Ammon's horn (tissue), 1 donor: ENCODE measurements around the gene SCYL2.
"Not testable (repeated sequence)": the region's sequence is repeated elsewhere in the genome, so short reads cannot be mapped to it uniquely, and the experiment has no call there.

Experiments
- DNase-seq: peaks from one replicate; pipeline ENCODE4 v3.0.0-alpha.2; 2016; ENCODE audit warnings: low spot score

SCYL2 gene

GRCh38 chr12:100263131-100263530 is 3.8 kb upstream of the SCYL2 start:
- DNase-seq: no peak

DNA sequence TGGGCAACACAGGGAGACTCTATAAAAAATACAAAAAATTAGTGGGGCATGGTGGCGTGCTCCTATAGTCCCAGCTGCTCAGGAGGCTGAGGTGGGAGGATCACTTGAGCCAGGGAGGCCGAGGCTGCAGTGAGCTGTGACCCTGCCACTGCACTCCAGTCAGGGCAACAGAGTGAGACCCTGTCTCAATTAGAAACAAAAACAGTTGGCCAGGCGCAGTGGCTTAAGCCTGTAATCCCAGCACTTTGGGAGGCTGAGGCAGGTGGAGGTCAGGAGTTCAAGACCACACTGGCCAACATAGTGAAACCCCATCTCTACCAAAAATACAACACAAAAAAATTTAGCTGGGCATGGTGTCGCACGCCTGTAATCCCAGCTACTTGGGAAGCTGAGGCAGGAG is 1.9 kb upstream of the SCYL2 start:
- not testable (repeated sequence) for DNase-seq

GRCh38 chr12:100265732-100266584 is 1.0 kb upstream of the SCYL2 start:
- peak; percentile 3 for DNase-seq

- DNase-seq: no peak
Observed at GRCh38 chr12:100266585-100266834, 467 bp upstream of the SCYL2 start.

GRCh38 chr12:100267603-100268281 is 765 bp downstream of the SCYL2 start:
- peak; percentile 6 for DNase-seq

DNA sequence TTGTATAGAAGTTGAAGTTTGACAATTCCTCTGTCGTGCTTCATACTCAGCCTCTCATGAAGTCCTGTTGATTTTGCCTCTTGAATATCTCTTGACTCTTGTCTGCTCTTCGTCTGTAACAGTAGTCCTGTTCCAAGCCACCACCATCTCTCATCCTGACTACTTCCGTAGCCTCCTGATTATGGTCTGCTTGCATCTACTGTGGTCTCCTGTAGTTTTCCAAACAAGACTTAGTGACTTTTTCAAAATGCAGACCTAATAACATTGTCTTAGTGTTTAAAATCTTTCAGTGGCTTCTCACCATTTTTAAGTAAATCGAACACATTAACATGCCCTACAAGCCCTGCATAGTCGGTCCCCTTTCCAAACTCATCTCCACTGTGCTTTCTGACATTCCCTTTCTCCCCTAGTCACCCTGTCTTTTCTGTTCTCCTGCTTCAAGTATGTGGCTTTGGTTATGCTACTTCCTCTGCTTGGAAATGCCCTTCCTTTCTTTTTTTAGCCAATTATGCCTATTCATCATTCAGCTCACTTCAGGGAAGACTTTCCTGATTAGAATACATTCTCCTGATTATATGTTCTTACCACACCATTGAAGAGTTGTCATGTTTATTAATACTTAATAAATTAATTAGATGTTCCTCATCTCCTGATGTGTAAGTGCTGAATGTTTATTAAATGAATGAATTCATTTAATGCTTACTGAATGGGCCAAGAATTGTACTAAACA is 2.0 kb downstream of the SCYL2 start:
- DNase-seq: peak; percentile 10

DNA sequence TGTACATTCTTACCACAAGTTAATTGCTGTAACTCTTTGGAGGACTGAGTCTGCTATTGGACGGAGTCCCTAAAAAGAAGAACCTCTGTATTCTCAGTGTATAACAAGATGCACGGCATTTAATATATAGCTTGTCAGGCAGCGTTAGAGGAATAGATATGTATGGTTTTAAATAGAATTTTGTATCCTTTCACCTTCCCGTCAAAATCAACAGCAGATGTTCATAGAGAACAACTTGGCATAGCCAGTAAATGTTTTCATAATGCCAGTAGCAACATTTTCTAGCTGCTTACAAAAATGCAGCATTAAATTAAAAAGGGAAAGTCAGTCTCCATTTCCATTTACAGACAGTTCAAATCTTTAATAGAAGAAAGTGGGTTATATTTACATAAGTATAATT is 6.8 kb downstream of the SCYL2 start:
- peak; percentile 10 for DNase-seq

DNA sequence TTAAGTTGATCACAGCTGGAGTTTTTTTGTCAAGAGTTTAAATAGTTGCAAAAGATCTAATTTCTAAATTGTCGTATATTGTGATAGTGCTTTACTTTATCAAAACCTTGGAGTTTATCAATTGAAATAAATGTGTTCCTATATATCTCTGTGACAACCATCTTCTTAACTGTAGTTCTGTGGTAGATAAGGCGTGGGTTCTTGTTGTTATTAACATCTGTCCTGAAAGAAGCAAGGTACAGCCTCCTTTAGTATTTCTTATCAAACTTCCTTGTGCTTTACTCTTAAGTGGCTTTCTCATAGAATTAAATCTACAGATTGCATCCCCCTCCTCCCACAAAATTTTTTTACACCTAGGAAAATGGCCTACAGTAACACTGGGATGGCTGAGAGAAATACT is 7.3 kb downstream of the SCYL2 start:
- no peak for DNase-seq

DNA sequence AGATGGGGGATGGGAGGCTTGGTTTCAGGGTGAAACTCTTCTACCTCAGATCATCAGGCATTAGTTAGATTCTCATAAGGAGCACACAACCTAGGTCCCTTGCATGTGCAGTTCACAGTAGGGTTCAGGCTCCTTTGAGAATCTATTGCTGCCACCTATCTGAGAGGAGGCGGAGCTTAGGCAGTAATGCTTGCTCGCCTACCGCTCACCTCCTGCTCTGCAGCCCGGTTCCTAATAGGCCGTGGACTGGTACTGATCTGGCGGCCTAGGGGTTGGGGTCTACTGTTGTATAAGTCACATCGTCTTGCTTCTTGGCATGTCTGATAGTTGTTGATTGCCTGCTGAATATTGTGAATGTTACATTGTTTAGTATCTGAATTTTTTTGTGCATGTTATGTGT is 12.2 kb downstream of the SCYL2 start:
- DNase-seq: no peak

- no peak for DNase-seq
Observed at GRCh38 chr12:100279607-100280244, 12.7 kb downstream of the SCYL2 start.

- not testable (repeated sequence) for DNase-seq
Observed at GRCh38 chr12:100284556-100284955, 17.6 kb downstream of the SCYL2 start.

- DNase-seq: no peak
Observed at GRCh38 chr12:100289038-100289437, 22.1 kb downstream of the SCYL2 start.

- no peak for DNase-seq
Observed at GRCh38 chr12:100290016-100290415, 23.0 kb downstream of the SCYL2 start.

DNA sequence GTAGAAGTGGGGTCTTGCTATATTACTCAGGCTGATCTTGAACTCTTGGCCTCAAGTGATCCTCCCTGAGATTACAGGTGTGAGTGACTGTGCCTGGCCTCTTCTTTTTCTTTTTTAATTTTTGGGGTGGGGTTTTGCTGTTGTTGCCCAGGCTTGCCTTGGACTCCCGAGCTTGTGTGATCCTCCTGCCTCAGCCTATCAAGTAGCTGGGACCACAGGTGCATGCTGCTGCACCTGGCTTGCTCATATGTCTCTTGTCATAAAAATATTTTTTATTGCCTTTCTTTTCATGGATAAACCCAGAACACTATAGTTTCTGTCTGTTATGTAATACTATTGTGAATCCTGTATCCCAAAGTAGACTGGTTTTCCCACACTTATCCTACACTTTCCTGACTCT is 26.0 kb downstream of the SCYL2 start:
- DNase-seq: no peak

DNA sequence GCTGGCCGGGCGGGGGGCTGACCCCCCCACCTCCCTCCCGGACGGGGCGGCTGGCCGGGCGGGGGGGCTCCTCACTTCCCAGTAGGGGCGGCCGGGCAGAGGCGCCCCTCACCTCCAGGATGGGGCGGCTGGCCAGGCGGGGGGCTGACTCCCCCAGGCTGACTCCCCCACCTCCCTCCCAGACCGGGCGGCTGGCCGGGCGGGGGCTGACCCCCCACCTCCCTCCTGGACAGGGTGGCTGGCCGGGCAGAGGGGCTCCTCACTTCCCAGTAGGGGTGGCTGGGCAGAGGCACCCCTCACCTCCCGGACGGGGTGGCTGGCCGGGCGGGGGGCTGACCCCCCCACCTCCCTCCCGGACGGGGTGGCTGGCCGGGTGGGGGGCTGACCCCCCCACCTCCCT is 27.4 kb downstream of the SCYL2 start:
- DNase-seq: not testable (repeated sequence)

DNA sequence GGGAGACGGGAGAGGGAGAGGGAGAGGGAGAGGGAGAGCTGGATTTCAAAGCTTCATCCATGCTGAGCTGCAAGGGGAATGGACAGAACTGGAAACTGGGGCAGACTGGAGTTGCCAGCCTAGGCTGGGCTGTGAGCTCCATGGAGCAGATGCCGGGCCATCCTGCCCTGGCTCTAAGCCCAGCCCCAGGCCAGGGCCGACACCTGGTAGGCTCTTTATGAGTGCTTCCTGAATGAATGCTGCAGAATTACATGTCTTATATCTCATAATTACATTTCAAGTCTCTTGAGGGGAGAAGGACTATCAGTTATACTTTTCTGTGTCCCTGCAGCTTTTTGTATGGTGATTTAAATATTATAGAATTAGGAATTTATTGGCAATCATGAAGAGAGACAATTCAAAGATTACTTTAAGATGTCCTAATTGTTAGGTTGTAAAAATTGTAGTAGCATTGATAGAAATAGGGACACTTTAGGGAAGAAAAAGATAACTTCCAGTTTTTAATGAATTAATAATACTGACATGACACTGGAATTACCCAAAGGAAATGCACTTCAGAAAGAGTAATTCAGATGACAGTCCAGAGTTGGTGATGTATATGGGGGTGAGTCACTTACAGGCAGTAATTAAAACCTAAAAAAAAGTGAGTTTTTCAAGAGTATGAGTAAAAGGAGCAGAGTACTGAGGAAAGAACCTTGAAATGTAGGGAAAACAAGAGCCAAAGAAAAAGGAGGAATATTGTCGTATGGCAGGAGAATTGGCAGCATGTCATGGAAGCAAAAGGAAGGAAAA is 29.0 kb downstream of the SCYL2 start:
- no peak for DNase-seq

DNA sequence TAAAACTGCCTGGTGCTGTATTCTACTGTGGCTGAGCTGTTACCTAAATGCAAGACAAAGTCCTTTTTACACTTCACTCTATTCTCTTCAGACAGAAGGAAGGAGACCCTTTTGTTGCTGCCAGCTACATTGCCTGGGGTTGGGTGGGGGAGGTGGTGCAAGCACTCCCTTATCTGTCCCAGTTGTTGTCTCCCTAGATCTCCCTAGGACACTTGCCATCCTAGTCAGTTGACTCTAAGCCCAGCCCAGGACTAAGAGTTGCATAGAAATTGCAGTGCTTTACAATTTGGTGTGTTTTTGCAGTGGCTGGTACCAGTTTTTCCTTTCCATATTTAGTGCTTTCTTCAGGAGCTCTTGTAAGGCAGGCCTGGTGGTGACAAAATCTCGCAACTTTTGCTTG is 35.1 kb downstream of the SCYL2 start:
- DNase-seq: no peak

DNA sequence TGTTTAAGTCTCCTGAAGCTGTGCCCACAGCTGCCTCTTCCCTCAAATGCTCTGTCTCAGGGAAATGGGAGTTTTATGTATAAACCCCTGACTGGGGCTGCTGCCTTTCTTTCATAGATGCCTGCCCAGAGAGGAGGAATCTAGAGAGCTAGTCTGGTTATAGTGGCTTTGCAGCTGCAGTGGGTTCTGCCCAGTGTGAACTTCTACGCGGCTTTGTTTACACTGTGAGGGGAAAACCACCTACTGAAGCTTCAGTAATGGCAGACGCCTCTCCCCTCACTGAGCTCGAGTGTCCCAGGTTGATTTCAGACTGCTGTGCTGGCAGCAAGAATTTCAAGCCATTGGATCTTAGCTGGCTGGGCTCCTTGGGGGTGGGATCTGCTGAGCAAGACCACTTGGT is 36.9 kb downstream of the SCYL2 start:
- DNase-seq: no peak

DNA sequence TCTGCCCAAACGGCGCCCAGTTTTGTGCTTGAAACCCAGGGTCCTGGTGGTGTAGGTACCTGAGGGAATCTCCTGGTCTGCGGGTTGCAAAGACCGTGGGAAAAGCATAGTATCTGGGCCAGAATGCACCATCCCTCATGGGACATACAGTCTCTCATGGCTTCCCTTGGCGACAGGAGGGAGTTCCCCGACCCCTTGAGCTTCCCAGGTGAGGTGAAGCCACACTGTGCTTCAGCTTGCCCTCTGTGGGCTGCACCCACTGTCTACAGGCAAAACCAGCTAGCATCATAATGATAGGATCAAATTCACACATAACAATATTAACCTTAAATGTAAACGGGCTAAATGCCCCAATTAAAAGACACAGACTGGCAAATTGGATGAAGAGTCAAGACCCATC is 37.4 kb downstream of the SCYL2 start:
- not testable (repeated sequence) for DNase-seq

- DNase-seq: not testable (repeated sequence)
Observed at GRCh38 chr12:100308138-100308537, 41.2 kb downstream of the SCYL2 start.

GRCh38 chr12:100311317-100311716 is 44.3 kb downstream of the SCYL2 start:
- no peak for DNase-seq

DNA sequence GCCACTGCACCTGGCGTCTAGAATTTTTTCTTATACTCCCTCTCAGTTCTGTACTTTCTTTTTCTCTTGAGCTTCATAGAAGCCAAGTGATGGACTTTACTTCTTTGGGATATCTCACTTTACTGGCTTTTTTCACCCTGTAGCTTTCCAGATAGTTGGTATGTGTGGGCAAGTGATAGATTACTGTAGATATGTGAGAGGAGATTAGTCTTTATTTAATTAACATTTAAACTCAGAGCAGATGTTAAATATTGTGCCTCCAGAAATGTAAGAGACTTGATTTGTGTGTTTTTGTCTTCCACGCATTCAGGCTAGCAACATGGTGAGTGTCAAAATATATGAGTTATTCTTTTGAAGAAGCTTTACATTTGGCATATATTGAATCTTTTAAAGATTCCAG is 50.4 kb downstream of the SCYL2 start:
- DNase-seq: no peak
